Nephron progenitor cell (in vitro differentiated cells): ENCODE measurements around the gene CCNQ.

ENCODE experiments used
- DNase-seq: peaks from one replicate; pipeline ENCODE4 v3.0.0; 2021
- H3K27ac Mint-ChIP-seq: 2 replicates; pipeline ENCODE4 v1.8.0; 2021; ENCODE audit warnings: mild to moderate bottlenecking, moderate library complexity, mixed read lengths
- H3K27me3 Mint-ChIP-seq: 2 replicates; pipeline ENCODE4 v1.8.0; 2021; ENCODE audit warnings: mild to moderate bottlenecking, low read depth, mixed read lengths; ENCODE audit not compliant: poor library complexity
- H3K36me3 Mint-ChIP-seq: 2 replicates; pipeline ENCODE4 v1.8.0; 2021; ENCODE audit warnings: low read depth, mixed read lengths
- H3K4me1 Mint-ChIP-seq: 2 replicates; pipeline ENCODE4 v1.8.0; 2021; ENCODE audit warnings: mixed read lengths
- H3K4me3 Mint-ChIP-seq: 2 replicates; pipeline ENCODE4 v1.8.0; 2021; ENCODE audit warnings: mild to moderate bottlenecking, moderate library complexity, mixed read lengths
- H3K9me3 Mint-ChIP-seq: 2 replicates; pipeline ENCODE4 v1.8.0; 2021; ENCODE audit warnings: mild to moderate bottlenecking, moderate library complexity, mixed read lengths
- CTCF ChIP-seq: fragments of 200-600 bp; sonication (generic); IDR thresholded peaks from 2 replicates; pipeline ENCODE4 v1.5.0; 2021; ENCODE audit warnings: antibody characterized with exemption

The CCNQ gene

GRCh38 chrX:153576961-153577360 is 22.0 kb downstream of the CCNQ start:
- no peak for TF ChIP-seq CTCF
- H3K36me3 Mint-ChIP-seq = no peaks in the 10 kb centered on the region
- H3K9me3 Mint-ChIP-seq = peaks cover 71% of the 10 kb centered on the region
- H3K27ac Mint-ChIP-seq = no peak overlapping the region
- no peak for DNase-seq
- H3K4me3 Mint-ChIP-seq = no peak overlapping the region
- peaks cover 53% of the 10 kb centered on the region for H3K4me1 Mint-ChIP-seq
- H3K27me3 Mint-ChIP-seq = peaks cover 12% of the 10 kb centered on the region

- Mint-ChIP-seq H3K4me3 (no peak overlapping the region), H3K27me3 (peaks cover 12% of the 10 kb centered on the region), H3K4me1 (peaks cover 53% of the 10 kb centered on the region), H3K36me3 (no peaks in the 10 kb centered on the region), H3K9me3 (peaks cover 66% of the 10 kb centered on the region), H3K27ac (no peak overlapping the region)
- DNase-seq = no peak
- no peak for TF ChIP-seq CTCF
Observed at GRCh38 chrX:153576239-153576870, 22.6 kb downstream of the CCNQ start.

GRCh38 chrX:153573984-153574383 is 25.0 kb downstream of the CCNQ start:
- Mint-ChIP-seq H3K27me3 (peaks cover 12% of the 10 kb centered on the region), H3K27ac (no peak overlapping the region), H3K9me3 (peaks cover 62% of the 10 kb centered on the region), H3K36me3 (no peaks in the 10 kb centered on the region), H3K4me1 (peaks cover 43% of the 10 kb centered on the region), H3K4me3 (no peak overlapping the region)
- no peak for DNase-seq
- TF ChIP-seq CTCF = no peak

GRCh38 chrX:153572601-153573000 is 26.3 kb downstream of the CCNQ start:
- Mint-ChIP-seq H3K36me3 (no peaks in the 10 kb centered on the region), H3K27me3 (peaks cover 6% of the 10 kb centered on the region), H3K4me1 (peaks cover 34% of the 10 kb centered on the region), H3K9me3 (peaks cover 59% of the 10 kb centered on the region), H3K4me3 (no peak overlapping the region), H3K27ac (no peak overlapping the region)
- TF ChIP-seq CTCF = no peak
- no peak for DNase-seq

GRCh38 chrX:153571534-153571908 is 27.4 kb downstream of the CCNQ start:
- no peak for TF ChIP-seq CTCF
- Mint-ChIP-seq H3K27me3 (peaks cover 6% of the 10 kb centered on the region), H3K9me3 (peaks cover 61% of the 10 kb centered on the region), H3K36me3 (no peaks in the 10 kb centered on the region), H3K4me1 (peaks cover 34% of the 10 kb centered on the region), H3K4me3 (no peak overlapping the region), H3K27ac (no peak overlapping the region)
- DNase-seq = no peak

GRCh38 chrX:153569475-153569874 is 29.5 kb downstream of the CCNQ start:
- Mint-ChIP-seq H3K9me3 (peaks cover 48% of the 10 kb centered on the region), H3K4me1 (peaks cover 20% of the 10 kb centered on the region), H3K27ac (no peak overlapping the region), H3K36me3 (no peaks in the 10 kb centered on the region), H3K4me3 (no peak overlapping the region), H3K27me3 (peaks cover 2% of the 10 kb centered on the region)
- DNase-seq = no peak
- no peak for TF ChIP-seq CTCF
